NK-92 (cell line): Measurements from ENCODE around the gene FGF18.
A peak's percentile ranks its signal among the peaks of the same experiment; 100 is the strongest.
"Not testable (repeated sequence)": the region's sequence is repeated elsewhere in the genome, so short reads cannot be mapped to it uniquely, and the experiment has no call there.

Experiments used
- DNase-seq: peaks from one replicate; lab custom pipeline; 2025; ENCODE audit not compliant: unreplicated experiment; lab: John Stamatoyannopoulos, UW

Gene FGF18, protein sequence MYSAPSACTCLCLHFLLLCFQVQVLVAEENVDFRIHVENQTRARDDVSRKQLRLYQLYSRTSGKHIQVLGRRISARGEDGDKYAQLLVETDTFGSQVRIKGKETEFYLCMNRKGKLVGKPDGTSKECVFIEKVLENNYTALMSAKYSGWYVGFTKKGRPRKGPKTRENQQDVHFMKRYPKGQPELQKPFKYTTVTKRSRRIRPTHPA

DNA sequence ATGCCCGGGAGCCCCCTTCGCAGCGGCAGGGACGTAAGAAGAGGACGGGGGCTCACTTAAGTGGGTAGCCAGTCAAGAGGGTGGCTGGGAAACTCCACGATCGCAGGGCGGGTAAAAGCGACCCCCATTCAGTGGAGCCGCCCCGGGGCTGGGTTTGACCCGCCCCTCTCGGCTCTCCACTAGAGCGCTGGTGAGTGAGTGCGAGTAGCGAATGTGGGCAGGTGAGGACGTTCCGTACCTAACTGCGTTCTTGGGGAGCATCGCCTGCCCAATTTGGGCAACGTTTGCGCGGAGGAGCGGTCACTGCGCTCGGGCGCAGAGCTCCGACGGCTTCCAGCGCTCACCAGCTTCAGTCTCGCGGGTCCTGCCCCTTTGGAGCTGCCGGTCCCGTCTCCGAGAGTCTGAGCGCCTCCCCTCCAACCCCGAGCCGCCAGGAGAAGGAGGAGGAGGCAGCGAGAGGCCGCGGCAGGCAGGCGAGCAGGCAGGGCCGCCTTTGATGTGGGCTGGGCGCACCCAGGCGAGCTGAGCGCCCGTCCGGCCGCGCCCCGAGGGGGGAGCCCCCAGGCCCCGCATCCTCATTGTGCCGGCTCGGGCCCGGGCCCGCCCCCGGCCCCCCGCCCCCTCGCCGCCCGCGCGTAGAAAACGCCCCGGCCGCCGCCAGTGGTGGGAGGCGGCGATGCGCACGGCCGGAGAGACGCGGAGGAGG, at the start of gene FGF18:
FGF18 (plus strand) TSS at position 666 of the 706 bp plus-strand sequence. CDS start 553 bp downstream, outside the sequence.
- DNase-seq = no peak

DNA sequence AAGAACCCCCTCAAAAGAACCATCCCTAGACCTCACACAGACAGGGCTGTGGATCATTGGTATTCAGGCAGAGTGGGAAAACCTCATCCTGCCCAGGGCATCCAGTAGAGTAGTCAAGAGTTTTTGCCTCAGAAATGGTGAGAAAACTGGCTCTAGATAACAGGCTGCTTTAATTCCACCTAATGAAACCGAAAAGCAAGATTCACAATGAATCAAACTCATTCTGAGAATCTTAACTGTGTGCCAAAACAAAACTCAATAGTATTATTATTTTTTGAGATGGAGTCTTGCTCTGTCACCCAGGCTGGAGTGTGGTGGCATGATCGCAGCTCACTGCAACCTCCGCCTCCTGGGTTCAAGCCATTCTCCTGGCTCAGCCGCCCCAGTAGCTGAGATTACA, 49.5 kb upstream of the FGF18 start:
- DNase-seq = no peak

DNA sequence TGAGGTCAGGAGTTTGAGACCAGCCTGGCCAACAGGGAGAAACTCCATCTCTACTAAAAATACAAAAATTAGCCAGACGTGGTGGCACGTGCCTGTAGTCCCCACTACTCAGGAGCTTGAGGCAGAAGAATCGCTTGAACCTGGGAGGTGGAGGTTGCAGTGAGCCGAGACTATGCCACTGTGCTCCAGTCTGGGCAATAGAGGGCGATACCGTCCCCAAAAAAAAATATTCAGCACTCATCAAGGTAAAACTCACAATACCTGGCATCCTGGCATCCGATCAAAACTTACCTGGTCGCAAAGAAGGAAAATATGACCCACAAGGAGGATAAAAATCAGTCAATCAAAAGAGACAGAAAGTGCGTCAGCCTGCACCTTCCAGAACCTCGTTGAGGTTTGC, 48.6 kb upstream of the FGF18 start:
- not testable (repeated sequence) for DNase-seq

DNA sequence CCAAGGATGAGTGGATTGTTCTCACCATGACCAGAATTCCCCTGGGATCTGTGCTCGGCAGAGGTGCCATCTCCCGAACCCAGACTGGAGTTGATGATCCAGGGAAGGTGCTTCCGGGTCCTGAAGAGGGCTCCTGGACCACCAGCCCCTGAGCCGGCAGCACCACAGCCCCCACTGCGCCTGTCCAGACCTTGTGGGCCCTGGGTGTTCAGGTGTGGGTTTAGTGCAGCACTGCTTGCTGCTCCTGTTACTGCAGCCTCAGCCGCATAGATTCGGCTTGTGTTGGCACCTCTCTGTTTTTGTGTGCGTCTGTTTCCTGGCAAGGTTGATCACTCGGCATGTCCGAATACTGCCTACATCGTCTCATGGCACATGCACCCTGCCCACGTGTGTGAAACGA, 48.1 kb upstream of the FGF18 start:
- DNase-seq = no peak

DNA sequence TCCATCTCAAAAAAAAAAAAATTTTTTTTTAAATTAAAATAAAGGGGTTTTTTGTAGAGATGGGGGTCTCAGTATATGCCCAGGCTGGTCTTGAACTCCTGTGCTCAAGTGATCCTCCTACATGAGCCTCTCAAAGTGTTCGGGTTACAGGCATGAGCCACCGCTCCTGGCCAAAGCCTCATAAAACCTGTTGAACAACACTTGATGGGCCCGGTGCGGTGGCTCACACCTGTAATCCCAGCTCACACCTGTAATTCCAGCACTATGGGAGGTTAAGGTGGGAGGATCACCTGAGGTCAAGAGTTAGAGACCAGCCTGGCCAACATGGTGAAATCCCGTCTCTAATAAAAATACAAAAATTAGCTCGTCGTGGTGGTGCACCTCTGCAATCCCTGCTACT, 39.5 kb upstream of the FGF18 start:
- DNase-seq = no peak

DNA sequence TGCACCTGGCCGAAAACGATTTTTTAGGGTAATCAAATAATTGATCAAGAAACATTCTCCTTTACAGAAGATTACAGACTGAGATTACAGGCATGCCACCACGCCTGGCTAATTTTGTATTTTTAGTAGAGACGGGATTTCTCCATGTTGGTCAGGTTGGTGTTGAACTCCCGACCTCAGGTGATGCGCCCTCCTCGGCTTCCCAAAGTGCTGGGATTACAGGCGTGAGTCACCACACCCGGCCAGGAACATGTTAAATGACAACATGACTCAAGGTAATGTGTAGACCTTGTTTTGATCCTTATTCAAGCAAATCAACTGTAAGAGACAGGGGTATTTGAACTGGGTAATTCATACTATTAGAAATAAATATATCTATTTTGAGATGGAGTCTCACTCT, 35.0 kb upstream of the FGF18 start:
- not testable (repeated sequence) for DNase-seq

DNA sequence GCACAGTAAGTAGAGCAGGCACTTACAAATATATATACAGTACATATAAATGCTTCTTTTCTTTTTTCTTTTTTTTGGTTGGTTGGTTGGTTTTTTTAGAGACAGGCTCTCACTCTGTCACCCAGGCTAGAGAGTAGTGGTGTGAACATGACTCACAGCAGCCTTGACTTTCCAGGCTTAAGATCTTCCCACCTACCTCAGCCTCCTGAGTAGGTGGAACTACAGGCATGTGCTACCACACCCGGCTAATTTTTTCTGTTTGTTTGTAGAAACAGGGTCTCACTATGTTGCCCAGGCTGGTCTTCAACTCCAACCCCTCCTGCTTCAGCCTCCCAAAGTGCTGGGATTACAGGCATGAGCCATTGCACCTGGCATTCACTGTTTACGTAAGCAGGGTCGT, 34.4 kb upstream of the FGF18 start:
- not testable (repeated sequence) for DNase-seq

DNA sequence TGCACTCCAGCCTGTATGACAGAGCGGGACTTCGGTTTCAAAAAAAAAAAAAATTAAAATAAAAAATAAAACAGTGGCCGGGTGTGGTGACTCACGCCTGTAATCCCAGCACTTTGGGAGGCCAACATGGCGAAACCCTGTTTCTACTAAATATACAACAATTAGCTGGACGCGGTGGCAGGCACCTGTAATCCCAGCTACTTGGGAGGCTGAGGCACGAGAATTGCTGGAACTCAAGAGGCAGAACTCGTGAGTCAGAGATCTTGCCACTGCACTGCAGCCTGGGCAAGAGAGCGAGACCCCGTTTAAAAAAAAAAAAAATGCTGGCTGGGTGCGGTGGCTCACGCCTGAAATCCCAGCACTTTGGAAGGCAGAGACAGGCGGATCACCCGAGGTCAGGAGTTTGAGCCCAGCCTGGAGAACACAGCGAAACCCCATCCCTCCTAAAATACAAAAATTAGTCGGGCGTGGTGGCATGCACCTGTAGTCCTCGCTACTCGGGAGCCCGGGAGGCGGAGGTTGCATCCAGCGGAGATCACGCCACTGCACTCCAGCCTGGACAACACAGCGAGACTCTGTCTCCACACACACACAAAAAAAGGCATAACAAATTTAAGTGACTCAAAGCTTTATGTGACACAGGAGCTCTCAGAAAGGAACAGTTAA, 33.3 kb upstream of the FGF18 start:
- DNase-seq = no peak

DNA sequence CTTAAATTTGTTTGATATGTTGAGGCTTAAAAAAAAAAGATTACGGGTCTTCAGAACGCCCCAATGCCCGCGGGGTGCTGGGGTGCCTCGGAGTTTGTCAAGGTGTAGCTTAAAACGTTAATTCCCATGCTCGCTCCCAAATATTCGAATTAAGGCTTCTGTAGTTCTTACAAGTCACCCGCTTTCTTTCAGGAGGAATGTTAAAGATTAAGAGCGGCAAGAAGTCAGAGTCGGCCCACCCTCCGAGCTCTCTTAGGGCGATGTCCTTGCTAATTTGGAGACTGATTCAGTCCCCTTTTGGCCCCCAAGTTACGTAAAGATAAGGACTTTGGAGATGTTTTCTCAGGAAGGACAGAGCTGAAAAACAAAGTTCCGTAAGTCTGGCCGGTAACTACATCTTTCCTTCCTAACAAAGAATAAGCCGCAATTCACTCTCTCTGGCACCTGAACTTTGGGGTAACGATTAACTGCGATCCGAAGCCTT, 32.5 kb upstream of the FGF18 start:
- no peak for DNase-seq

DNA sequence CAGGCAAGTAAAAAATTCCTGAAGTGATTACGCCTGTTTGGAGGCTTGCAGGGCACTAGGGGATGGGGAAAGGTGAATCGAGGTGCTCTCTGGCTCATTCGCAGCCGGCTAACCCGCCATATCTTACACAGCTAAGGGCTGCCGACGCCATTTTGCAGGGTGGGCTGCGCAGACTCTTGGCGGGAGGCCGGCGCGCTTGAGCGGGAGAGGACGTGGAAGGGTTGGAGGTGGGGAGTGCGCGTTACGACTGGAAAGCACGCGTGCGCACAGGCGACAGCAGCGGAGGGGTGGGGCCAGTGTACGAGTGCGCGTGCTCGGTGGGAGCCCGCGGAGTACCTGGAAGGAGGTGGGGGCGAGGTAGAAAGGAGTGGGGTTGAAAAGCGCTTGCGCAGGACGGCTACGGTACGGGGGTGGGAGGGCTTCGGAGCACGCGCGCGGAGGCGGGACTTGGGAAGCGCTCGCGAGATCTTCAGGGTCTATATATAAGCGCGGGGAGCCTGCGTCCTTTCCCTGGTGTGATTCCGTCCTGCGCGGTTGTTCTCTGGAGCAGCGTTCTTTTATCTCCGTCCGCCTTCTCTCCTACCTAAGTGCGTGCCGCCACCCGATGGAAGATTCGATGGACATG, 32.0 kb upstream of the FGF18 start, which contains the start of gene NPM1:
NPM1 (plus strand) TSS at position 505 of the 625 bp plus-strand sequence; CDS start at position 605, 100 bp downstream.
- peak; percentile 81 for DNase-seq

DNA sequence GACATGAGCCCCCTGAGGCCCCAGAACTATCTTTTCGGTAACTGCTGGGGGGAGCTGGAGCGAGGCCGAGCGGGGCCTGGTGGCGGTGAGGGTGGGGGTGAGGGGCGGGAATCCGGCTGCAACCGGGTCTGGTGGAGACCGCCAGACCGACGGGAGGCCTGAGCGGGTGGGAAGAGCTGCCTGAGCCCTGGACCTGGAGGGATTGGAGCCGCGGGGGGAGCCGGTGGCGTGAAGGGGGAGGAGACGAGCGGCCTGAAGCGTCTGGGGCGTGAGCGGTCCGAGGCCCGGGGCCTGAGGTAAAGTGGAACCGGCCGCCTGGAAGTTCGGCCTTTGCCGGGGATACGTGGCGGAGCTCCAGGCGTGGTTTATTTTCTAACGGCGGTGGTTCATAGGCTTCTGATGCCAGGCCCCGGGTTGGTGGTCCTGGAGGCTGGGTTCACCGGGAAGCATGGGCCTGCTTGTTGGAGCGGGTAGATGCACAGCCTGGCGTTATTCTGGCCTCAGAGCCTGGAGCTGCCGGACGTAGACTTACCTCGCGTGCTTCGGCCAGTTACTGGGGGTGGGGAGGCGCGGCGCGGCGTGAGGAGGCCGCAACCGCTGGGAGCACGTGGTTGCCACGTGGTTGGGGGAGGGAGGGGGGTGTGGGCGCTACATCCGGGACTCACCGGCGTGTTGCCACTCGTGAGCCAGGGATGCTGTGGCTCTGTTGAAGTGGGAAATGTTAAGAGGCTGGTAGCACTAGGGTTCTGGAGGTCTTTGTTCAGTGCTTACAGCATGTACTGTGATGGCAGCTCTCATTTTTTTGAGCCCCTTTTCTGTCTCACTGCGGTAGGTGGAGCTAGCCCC, 31.3 kb upstream of the FGF18 start:
- DNase-seq = peak; percentile 18

DNA sequence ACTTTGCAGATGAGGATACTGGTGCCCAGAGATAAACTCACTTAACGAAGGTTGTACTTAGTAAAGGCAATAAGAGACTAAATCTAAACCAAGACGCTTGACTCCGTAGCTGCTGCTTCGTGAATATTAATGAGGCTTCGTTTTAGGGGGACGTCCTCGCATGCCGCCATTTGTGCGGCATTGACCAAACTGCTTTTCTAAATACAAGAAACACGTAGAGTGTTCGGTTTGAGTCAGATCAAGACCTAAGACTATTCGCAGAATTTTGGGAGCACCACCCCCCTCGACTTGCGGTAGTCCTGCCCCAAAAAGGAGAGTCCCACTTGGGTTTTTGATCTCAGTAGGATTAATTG, 30.7 kb upstream of the FGF18 start:
- no peak for DNase-seq

DNA sequence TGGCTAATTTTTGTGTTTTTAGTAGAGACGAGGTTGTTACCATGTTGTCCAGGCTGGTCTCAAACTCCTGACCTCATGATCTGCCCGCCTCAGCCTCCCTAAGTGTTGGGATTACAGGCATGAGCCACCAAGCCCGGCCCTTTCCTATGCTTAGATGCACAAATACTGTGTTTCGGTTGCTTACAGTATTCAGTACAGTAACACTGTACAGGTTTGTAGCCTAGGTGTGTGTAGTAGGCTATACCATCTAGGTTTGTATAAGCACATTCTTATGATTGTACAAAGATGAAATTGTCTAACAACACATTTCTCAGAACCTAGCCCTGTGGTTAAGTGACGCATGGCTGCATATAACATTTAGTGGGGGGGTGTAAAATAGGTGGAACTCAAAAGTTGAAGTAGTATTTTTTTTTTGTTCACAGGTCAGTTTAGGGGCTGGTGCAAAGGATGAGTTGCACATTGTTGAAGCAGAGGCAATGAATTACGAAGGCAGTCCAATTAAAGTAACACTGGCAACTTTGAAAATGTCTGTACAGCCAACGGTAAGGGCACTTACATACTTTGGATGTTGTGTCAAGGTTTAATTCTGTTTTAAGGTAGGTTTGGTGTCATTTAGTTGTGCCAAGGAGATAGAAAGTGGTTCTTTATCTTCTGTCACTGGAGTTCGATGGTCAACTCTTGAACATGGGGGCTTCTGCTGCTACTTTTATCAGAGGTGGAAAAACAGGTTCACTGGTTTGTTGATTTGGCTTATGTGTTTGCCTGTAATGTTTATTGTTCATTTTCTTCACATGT, 28.4 kb upstream of the FGF18 start:
- no peak for DNase-seq

DNA sequence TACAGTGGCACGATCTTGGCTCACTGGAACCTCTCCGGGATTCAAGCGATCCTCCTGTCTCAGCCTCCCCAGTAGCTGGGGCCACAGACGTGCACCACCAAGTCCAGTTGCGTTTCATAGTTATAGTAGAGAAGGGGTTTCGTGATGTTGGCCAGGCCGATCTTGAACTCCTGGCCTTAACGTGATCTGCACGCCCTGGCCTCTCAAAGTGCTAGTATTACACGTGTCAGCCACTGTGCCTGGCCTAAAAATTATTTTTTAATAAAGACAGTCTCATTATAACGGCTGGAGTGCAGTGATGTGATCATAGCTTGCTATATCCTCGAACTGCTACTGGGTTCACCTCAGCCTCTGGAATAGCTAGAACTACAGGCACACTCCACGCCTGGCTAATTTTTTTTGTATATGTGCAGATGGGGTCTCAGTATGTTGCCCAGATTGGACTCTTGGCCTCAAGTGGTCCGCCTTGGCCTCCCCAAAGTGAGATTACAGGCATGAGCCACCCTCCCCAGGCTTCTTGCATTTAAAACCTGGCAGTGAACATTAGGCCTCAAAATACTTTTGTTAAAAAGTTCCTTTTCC, 27.4 kb upstream of the FGF18 start:
- DNase-seq = no peak

DNA sequence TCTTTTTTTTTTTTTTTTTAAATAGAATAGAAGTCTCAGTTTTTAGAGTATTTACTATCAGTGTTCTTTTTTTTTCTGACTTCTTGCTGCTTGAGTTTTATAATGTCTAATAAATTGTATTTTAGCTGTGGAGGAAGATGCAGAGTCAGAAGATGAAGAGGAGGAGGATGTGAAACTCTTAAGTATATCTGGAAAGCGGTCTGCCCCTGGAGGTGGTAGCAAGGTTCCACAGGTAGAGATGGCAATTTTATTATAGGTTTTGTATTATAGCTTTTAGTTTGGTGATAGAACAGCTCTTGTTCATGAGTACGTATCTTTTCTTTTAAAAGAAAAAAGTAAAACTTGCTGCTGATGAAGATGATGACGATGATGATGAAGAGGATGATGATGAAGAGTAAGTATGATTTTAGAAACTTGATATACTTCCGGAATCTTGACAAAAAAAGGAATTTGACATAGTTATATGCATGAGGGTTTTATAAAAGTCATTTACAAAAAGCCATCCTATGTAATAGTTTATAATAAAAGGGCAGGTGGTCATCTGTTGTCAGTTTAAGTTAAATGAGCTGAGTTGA, 26.8 kb upstream of the FGF18 start:
- DNase-seq = no peak

DNA sequence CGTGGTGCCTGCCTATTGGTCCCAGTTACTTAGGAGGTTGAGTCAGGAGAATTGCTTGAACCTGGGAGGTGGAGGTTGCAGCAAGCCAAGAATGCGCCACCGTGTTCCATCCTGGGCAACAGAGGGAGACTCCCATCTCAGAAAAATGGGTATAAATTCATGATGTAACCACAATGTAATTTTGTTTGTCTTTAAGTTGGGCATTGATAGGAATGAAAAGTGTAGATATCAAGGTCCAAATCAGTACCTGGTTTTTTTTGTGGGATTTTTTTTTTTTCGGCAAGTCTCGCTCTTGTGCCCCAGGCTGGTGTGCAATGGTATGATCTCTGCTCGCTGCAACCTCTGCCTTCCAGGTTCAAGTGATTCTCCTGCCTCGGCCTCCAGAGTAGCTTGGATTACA, 24.4 kb upstream of the FGF18 start:
- DNase-seq = no peak

DNA sequence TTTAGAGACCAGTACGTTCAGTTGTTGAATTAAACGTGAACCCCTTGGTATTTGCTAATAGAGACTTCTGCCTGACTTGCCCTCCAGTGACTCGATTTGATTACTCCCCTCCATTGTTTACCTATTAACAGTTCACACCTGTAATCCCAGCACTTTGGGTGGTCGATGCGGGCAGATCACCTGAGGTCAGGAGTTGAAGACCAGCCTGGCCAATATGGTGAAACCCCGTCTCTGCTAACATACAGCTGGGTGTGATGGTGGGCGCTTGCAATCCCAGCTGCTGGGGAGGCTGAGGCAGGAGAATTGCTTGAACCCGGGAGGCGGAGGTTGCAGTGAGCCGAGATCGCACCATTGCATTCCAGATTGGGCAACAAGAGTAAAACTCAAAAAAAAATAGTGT, 22.9 kb upstream of the FGF18 start:
- not testable (repeated sequence) for DNase-seq

DNA sequence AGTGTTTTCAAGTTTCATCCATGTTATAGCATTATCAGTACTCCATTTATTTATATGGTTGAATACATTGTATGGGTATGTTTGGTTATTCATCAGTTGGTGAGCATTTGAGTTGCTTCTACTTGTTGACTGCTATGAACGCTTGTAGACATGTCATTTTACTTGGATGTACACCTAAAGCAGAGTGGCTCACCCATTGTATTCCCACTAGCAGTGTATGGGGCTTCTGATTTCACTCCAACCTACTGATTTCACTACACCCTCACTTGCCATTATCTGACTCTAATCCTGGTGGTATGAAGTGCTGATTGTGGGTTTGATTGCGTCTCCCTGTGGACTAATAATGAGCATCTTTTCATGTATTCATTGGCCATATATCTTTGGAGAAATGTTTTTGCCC, 22.3 kb upstream of the FGF18 start:
- no peak for DNase-seq

DNA sequence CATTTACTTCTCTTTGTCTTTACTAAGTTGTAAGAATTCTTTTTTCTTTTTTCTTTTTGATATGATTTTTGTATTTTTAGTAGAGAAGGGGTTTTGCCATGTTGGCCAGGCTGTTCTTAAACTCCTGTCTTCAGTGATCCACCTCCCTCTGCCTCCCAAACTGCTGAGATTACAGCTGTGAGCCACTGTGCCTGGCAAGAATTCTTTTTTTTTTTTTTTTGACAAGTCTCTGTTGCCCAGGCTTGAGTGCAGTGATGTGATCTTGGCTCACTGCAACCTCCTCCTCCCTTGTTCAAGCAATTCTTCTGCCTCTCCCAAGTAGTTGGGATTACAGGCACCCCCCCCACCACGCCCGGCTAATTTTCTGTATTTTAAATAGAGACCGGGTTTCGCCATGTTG, 21.8 kb upstream of the FGF18 start:
- no peak for DNase-seq
